Melanocyte of skin (primary cell): ENCODE data around the gene SCAMP1. TPM values are rescaled to one million over a fixed set of nuclear protein-coding genes. Genes with fewer than 3 reads are reported as not detected.

Source experiments
- small RNA-seq, 2 donors: library from RNA; depleted of rRNA; stranded (forward); fragments of <200 nt; gene quantifications; one replicate each; pipeline ENCODE3, GENCODE V24; 2012
- total RNA-seq, 2 donors: library from RNA; depleted of rRNA; stranded (reverse); fragments of >200 nt; gene quantifications; 2 replicates each; pipeline ENCODE4 v1.2.3, GENCODE V29; 2012

The SCAMP1 gene
- 10 to 100 TPM; 33.0 to 39.3 TPM for total RNA-seq

GRCh38 chr5:78359831-78360673 lies at the start of gene SCAMP1:
SCAMP1 (plus strand) TSS chr5:78360617; CDS start chr5:78360672, 55 bp downstream.

Small RNAs within 50 kb of the gene (small RNA-seq; reads per million reads assigned to genes)
- 0 reads per million in 2 donors for gene RF00019
- 0 reads per million in 2 donors for gene RNU6-183P

Other genes starting within 250 kb of the SCAMP1 start
- 10 to 100 TPM; 50.6 to 53.3 TPM for gene AP3B1, start 65.9 kb upstream of the SCAMP1 start, total RNA-seq